Astrocyte of the spinal cord (primary cell): ENCODE results near the gene TRIOBP.

Source experiments
- DNase-seq: peaks from one replicate; pipeline ENCODE4 v3.0.0; 2011; ENCODE audit warnings: low read depth, low spot score
- H3K4me3 ChIP-seq: 2 replicates; pipeline ENCODE4 v1.5.1; 2011; ENCODE audit warnings: low read depth, mild to moderate bottlenecking, low read length, moderate library complexity
- CTCF ChIP-seq: IDR thresholded peaks from 2 replicates; pipeline ENCODE4 v1.5.1; 2012; ENCODE audit warnings: low read depth, mild to moderate bottlenecking, low read length, inconsistent platforms
- in situ Hi-C: cut with HindIII; loops from 2 replicates; pipeline ENCODE4 v1.10.0; 2017; ENCODE audit warnings: low sequenced_read_pairs

Gene TRIOBP

DNA sequence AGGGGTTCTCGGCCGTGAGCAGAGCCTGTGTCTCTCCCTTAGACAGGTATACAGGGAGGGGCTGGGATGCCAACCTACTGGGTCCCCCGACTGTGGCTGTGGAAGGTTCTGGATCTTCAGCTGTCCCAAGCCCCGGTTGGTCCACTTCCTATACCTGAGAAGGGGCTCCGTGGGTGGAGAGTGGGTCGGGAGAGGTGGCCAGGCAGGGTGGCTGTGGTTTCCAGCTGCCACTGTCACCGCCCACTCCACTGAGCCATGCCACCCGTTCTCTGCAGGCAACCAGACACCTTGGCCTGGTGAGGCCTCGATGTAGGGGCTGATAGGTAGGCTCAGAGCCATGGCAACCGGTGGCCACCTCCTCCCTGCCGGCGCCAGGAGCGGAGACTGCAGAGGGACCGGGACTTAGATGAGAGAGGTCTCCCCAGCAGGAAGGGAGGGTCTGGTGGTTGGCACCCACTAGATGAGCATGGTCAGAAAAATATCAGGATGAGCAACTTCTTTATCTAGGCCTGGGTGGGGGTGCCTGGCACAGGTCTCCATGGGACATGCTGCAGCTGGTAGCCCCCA lies 53.8 kb downstream of the TRIOBP start:
- no peak overlapping the region for H3K4me3 ChIP-seq
- DNase-seq, result no peak
- in situ Hi-C loops, result no loop called here
- TF ChIP-seq CTCF, result no peak

DNA sequence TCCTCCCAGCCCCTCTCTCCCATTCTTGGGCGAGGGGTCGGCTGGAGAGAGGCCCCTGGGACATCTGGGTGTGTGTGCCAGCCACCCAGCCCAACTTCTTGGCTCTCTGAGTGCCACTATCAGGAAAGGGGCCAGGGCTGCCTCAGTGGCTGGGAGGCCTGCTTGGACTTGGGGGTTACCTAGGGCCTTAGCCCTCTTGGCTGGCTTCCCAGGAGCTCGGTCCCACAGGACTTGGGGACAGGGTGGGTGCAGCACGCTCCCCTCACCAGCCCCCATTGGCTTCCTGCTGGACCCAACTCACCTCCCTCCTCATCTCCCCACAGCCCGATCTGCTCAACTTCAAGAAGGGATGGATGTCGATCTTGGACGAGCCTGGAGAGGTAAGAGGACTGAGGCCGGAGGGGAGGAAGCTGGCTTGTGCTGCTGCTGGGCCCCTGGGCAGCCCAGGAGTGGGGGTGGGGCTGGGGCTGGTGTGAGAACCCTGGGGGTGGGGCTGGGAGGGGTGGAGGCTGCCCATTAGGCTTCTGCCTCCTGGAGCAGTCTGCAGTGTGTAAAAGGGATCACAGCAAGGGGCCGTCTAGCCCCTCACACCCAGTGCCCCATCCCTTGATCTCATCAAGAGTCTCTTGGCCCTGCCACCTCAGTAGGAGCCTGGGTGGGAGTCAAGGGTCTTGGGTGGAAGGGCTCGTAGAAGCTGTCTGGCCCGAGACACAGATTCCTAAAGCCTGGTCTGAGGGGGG lies 54.8 kb downstream of the TRIOBP start:
- DNase-seq, result no peak
- in situ Hi-C loops, result no loop called here
- H3K4me3 ChIP-seq, result no peak overlapping the region
- no peak for TF ChIP-seq CTCF

DNA sequence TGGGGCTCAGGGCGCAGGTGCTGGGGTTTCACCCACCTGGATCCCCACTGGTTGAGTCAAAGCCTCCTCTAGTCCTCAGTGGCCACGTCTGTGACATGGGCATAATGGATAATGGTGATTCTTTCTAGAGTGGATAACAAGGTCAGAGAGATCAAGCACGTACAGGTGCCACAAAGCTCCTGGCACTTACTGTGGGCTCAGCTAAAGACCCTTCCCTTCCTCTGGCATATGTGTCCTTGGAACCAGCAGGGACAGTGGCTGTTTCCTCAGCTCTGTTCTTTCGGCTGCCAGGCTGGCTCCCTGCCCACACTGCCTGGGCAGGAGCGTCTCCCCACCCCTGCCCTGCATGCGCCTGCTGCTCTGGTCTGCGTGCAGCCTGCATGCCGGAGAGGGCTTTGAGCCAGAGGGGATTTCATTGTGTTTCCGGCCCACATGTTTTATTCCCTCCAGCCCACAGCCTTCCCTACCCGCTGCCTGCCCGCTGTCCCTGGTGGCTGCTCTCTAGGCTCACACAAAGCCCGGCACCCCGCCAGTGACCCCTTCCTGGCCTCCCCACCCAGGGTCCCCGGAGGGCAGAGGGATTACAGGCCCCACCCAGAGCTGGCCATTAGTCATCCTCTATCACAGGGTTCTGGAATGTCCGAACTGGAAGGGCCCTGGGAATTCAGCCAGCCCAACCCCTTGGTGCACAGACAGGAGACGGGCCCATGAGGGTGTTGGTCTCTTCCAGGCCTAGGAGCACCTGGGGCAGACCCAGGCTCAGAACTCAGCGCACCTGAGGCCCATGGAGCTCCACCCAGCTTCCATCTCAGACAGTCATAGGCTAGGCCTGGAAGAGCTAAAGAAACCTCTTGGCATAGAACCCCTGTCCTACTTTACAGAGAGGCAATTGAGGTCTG lies 55.6 kb downstream of the TRIOBP start:
- no peak for TF ChIP-seq CTCF
- DNase-seq, result peak; percentile 91
- in situ Hi-C loops, result no loop called here

DNA sequence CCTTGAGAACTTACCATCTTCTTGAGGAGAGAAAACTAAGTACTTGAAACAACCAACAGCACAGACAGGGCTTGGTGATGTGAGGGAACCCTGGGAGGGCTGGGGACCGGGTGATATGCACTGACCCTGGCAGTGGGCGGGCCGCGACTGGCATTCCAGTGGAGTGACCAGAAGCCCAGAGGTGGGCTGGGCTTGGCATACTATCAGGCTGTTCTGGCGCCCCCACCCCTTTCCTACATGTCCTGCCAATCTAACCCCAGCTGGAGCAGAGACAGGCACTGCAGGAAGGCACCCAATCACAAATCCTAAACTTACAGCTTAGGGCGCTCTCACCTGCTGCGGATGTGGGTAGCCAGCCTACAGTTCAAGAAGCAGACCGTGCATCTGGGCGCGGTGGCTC lies 56.9 kb downstream of the TRIOBP start:
- no peak overlapping the region for H3K4me3 ChIP-seq
- in situ Hi-C loops, result no loop called here
- no peak for TF ChIP-seq CTCF
- no peak for DNase-seq

More for the DNA sequence above, 55.6 kb downstream of the TRIOBP start:
- no peak overlapping the region for H3K4me3 ChIP-seq

- no peak overlapping the region for H3K4me3 ChIP-seq
- DNase-seq, result no peak
- in situ Hi-C loops, result no loop called here
- no peak for TF ChIP-seq CTCF
Measured at GRCh38 chr22:37757663-37758062, 60.8 kb downstream of the TRIOBP start.

DNA sequence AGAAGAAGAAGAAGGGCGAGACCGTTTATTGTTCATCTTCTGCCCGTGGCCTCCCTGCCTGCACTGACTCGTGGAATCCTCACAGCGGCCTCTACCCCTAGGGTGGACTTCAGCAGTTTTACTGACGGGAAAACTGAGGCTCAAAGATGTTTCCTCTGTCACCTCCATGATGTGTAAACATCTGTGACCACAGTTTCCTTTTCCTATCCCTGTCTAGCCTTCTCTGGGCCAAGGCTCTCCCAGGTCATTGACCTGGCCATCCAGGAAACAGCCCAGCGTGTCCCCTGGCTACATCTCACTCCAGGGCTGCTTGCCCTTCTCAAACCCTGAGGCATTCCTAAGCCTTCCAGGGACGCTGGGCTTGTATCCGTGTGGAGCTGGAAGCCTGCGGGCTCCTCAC lies 61.8 kb downstream of the TRIOBP start:
- no peak for TF ChIP-seq CTCF
- in situ Hi-C loops, result no loop called here
- no peak for DNase-seq
- no peak overlapping the region for H3K4me3 ChIP-seq
